AG04450 (cell line): Measurements from ENCODE around the gene NLRP14. TPM values are rescaled to one million over a fixed set of nuclear protein-coding genes. Genes with fewer than 3 reads are reported as not detected.

Source experiments
- CTCF ChIA-PET: fragments of 300-600, 350-600 bp; formaldehyde crosslinking; extraction: SDS; loops from one replicate; lab custom pipeline; 2022; ENCODE audit warnings: antibody characterized with exemption, inconsistent platforms; lab: Charles Lee
- POLR2A ChIA-PET: fragments of 350-600 bp; formaldehyde crosslinking; extraction: SDS; loops from one replicate; lab custom pipeline; 2021; ENCODE audit warnings: antibody characterized with exemption, inconsistent platforms; lab: Yijun Ruan, JAX
- DNase-seq: peaks from one replicate; pipeline ENCODE4 v3.0.0-alpha.2; 2011; ENCODE audit warnings: low read depth, low spot score
- H3K27ac ChIP-seq: one replicate; pipeline ENCODE4 v1.5.1; 2012; ENCODE audit warnings: low read depth, low read length, control low read depth
- H3K27me3 ChIP-seq: one replicate; pipeline ENCODE4 v1.6.0; 2012; ENCODE audit warnings: low read length; ENCODE audit not compliant: control insufficient read depth, insufficient read depth
- H3K4me3 ChIP-seq: 2 replicates; pipeline ENCODE4 v1.5.1; 2011; ENCODE audit warnings: mild to moderate bottlenecking, low read depth, low read length, control low read depth
- H3K9me3 ChIP-seq: 2 replicates; pipeline ENCODE4 v1.5.1; 2012; ENCODE audit warnings: low read length; ENCODE audit not compliant: control insufficient read depth, insufficient read depth
- CTCF ChIP-seq: IDR thresholded peaks from 2 replicates; pipeline ENCODE4 v1.5.1; 2011; ENCODE audit warnings: low read depth, low read length, control low read depth, inconsistent platforms
- polyA plus RNA-seq: library from polyadenylated mRNA; depleted of rRNA; stranded (reverse); fragments of >200 nt; gene quantifications from 2 replicates; pipeline ENCODE4 v1.2.3, GENCODE V29; 2011

NLRP14 gene
- polyA plus RNA-seq, 1 experiment: 0.06 TPM

GRCh38 chr11:7072401-7073028 lies 52.2 kb downstream of the NLRP14 start:
- H3K27ac ChIP-seq: no peak overlapping the region
- no peak overlapping the region for H3K4me3 ChIP-seq
- H3K27me3 ChIP-seq: no peaks in the 10 kb centered on the region
- ChIA-PET POLR2A (no interaction called here), CTCF (no interaction called here)
- no peak for DNase-seq
- no peak for TF ChIP-seq CTCF
- H3K9me3 ChIP-seq: peaks cover 4% of the 10 kb centered on the region; the same call in 1 of the 2 replicates

- ChIA-PET POLR2A (no interaction called here), CTCF (no interaction called here)
- H3K9me3 ChIP-seq: peaks cover 4% of the 10 kb centered on the region; the same call in 1 of the 2 replicates
- no peaks in the 10 kb centered on the region for H3K27me3 ChIP-seq
- TF ChIP-seq CTCF: no peak
- no peak overlapping the region for H3K27ac ChIP-seq
- DNase-seq: no peak
- H3K4me3 ChIP-seq: no peak overlapping the region
Measured at GRCh38 chr11:7077101-7077500, 56.8 kb downstream of the NLRP14 start.

GRCh38 chr11:7079545-7080135 lies 59.4 kb downstream of the NLRP14 start:
- Histone ChIP-seq H3K9me3 (peaks cover 4% of the 10 kb centered on the region; the same call in 1 of the 2 replicates), H3K27ac (no peak overlapping the region), H3K4me3 (no peak overlapping the region), H3K27me3 (no peaks in the 10 kb centered on the region)
- CTCF ChIA-PET: interaction anchor here (1.0 kb wide), 1 partner anchor 18 kb away, joined by 3 read pairs; no protein-coding TSS in a partner anchor
- no peak for DNase-seq
- POLR2A ChIA-PET: no interaction called here
- TF ChIP-seq CTCF: no peak

- POLR2A ChIA-PET: no interaction called here
- no peak overlapping the region for H3K27ac ChIP-seq
- CTCF ChIA-PET: no interaction called here
- H3K9me3 ChIP-seq: peaks cover 4% of the 10 kb centered on the region; the same call in 1 of the 2 replicates
- no peaks in the 10 kb centered on the region for H3K27me3 ChIP-seq
- H3K4me3 ChIP-seq: no peak overlapping the region
- DNase-seq: no peak
- no peak for TF ChIP-seq CTCF
Measured at GRCh38 chr11:7080900-7081299, 60.6 kb downstream of the NLRP14 start.

GRCh38 chr11:7081441-7081840 lies 61.2 kb downstream of the NLRP14 start:
- peaks cover 4% of the 10 kb centered on the region; the same call in 1 of the 2 replicates for H3K9me3 ChIP-seq
- DNase-seq: no peak
- POLR2A ChIA-PET: no interaction called here
- CTCF ChIA-PET: no interaction called here
- TF ChIP-seq CTCF: no peak
- no peak overlapping the region for H3K27ac ChIP-seq
- H3K27me3 ChIP-seq: no peaks in the 10 kb centered on the region
- H3K4me3 ChIP-seq: no peak overlapping the region
